ENCODE measurements around the gene TMEM163. TPM values are rescaled to one million over a fixed set of nuclear protein-coding genes. Genes with fewer than 3 reads are reported as not detected.

Gene TMEM163
- total and polyA plus RNA-seq, 2 donors from 2014 or later, result 2.6 to 5.9 TPM

- TF ChIP-seq, protein P1, sequence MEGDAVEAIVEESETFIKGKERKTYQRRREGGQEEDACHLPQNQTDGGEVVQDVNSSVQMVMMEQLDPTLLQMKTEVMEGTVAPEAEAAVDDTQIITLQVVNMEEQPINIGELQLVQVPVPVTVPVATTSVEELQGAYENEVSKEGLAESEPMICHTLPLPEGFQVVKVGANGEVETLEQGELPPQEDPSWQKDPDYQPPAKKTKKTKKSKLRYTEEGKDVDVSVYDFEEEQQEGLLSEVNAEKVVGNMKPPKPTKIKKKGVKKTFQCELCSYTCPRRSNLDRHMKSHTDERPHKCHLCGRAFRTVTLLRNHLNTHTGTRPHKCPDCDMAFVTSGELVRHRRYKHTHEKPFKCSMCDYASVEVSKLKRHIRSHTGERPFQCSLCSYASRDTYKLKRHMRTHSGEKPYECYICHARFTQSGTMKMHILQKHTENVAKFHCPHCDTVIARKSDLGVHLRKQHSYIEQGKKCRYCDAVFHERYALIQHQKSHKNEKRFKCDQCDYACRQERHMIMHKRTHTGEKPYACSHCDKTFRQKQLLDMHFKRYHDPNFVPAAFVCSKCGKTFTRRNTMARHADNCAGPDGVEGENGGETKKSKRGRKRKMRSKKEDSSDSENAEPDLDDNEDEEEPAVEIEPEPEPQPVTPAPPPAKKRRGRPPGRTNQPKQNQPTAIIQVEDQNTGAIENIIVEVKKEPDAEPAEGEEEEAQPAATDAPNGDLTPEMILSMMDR (IDR thresholded peaks at IDR 0.05; ENCODE audit: borderline replicate concordance, extremely low read depth, insufficient read depth), result no peak
Measured at GRCh38 chr2:134662751-134663150, 56.0 kb downstream of the TMEM163 start.

GRCh38 chr2:134660626-134661402 is 58.0 kb downstream of the TMEM163 start:
- no peak for FAIRE-seq

More at GRCh38 chr2:134662751-134663150, 56.0 kb downstream of the TMEM163 start:
- intact Hi-C loops (cut with DNase I), result no loop called here
- DNase-seq (no peak), FAIRE-seq (no peak)
- Histone ChIP-seq H3K36me3 (ENCODE audit: control insufficient read depth in 2 of 3, insufficient read depth in 3 of 3, low read length in 3 of 3) (no peaks in the 10 kb centered on the region), H3K9ac (ENCODE audit: low read length in 3 of 3) (no peak overlapping the region), H3K27ac (ENCODE audit: low read depth in 2 of 2, low read length in 2 of 2) (no peak overlapping the region), H3K9me3 (ENCODE audit: control insufficient read depth in 2 of 3, insufficient read depth in 1 of 3, low read length in 3 of 3) (no peaks in the 10 kb centered on the region), H3K27me3 (ENCODE audit: control insufficient read depth, insufficient read depth, low read length) (no peaks in the 10 kb centered on the region), H3K4me1 (ENCODE audit: control insufficient read depth in 2 of 3, insufficient read depth in 2 of 3, low read depth in 1 of 3, low read length in 3 of 3) (no peaks in the 10 kb centered on the region), H3K4me3 (ENCODE audit: low read length in 3 of 3) (no peak overlapping the region)

GRCh38 chr2:134659724-134660123 is 59.1 kb downstream of the TMEM163 start:
- Histone ChIP-seq H3K27ac (ENCODE audit: low read depth in 2 of 2, low read length in 2 of 2) (no peak overlapping the region), H3K4me3 (ENCODE audit: low read length in 3 of 3) (no peak overlapping the region), H3K9me3 (ENCODE audit: control insufficient read depth in 2 of 3, insufficient read depth in 1 of 3, low read length in 3 of 3) (no peaks in the 10 kb centered on the region), H3K27me3 (ENCODE audit: control insufficient read depth, insufficient read depth, low read length) (no peaks in the 10 kb centered on the region), H3K36me3 (ENCODE audit: control insufficient read depth in 2 of 3, insufficient read depth in 3 of 3, low read length in 3 of 3) (no peaks in the 10 kb centered on the region), H3K9ac (ENCODE audit: low read length in 3 of 3) (no peak overlapping the region), H3K4me1 (ENCODE audit: control insufficient read depth in 2 of 3, insufficient read depth in 2 of 3, low read depth in 1 of 3, low read length in 3 of 3) (no peaks in the 10 kb centered on the region)
- intact Hi-C loops (cut with DNase I), result no loop called here
- TF ChIP-seq, protein P1 (IDR thresholded peaks at IDR 0.05; ENCODE audit: borderline replicate concordance, extremely low read depth, insufficient read depth), result no peak
- FAIRE-seq, result no peak
- no peak for DNase-seq

More at GRCh38 chr2:134660626-134661402, 58.0 kb downstream of the TMEM163 start:
- H3K27ac ChIP-seq (ENCODE audit: low read depth in 2 of 2, low read length in 2 of 2), result no peak overlapping the region
- H3K9ac ChIP-seq (ENCODE audit: low read length in 3 of 3), result no peak overlapping the region
- no peak for DNase-seq
- TF ChIP-seq, protein P1 (IDR thresholded peaks at IDR 0.05; ENCODE audit: borderline replicate concordance, extremely low read depth, insufficient read depth), result no peak
- H3K27me3 ChIP-seq (ENCODE audit: control insufficient read depth, insufficient read depth, low read length), result no peaks in the 10 kb centered on the region
- H3K9me3 ChIP-seq (ENCODE audit: control insufficient read depth in 2 of 3, insufficient read depth in 1 of 3, low read length in 3 of 3), result no peaks in the 10 kb centered on the region
- H3K36me3 ChIP-seq (ENCODE audit: control insufficient read depth in 2 of 3, insufficient read depth in 3 of 3, low read length in 3 of 3), result no peaks in the 10 kb centered on the region
- no peak overlapping the region for H3K4me3 ChIP-seq (ENCODE audit: low read length in 3 of 3)
- intact Hi-C loops (cut with DNase I), result no loop called here
- H3K4me1 ChIP-seq (ENCODE audit: control insufficient read depth in 2 of 3, insufficient read depth in 2 of 3, low read depth in 1 of 3, low read length in 3 of 3), result no peaks in the 10 kb centered on the region
